WTC11 (cell line): ENCODE data around the gene NELFCD. TPM values are rescaled to one million over a fixed set of nuclear protein-coding genes. Genes with fewer than 3 reads are reported as not detected.

Experiments used
- ATAC-seq: fragments of 200-7000 bp; cut with Tn5 transposase; 2 replicates; pipeline ENCODE4 v1.10.0; 2021; ENCODE audit warnings: mild to moderate bottlenecking, moderate library complexity
- CTCF ChIA-PET: fragments of 300-600 bp; sonication (Branson Sonifier 250); formaldehyde crosslinking; loops from one replicate; lab custom pipeline; 2021; ENCODE audit warnings: antibody characterized with exemption; lab: Charles Lee
- POLR2A ChIA-PET: fragments of 350-600 bp; sonication (Branson Sonifier 250); formaldehyde crosslinking; loops from one replicate; lab custom pipeline; 2021; ENCODE audit warnings: antibody characterized with exemption; lab: Charles Lee
- DNase-seq: peaks from one replicate; pipeline ENCODE4 v3.0.0; 2021; ENCODE audit warnings: low spot score
- H3K27ac Mint-ChIP-seq: 2 replicates; pipeline ENCODE4 v1.8.0; 2021; ENCODE audit warnings: mixed read lengths
- H3K27me3 Mint-ChIP-seq: 2 replicates; pipeline ENCODE4 v1.8.0; 2021; ENCODE audit warnings: low read depth, mild to moderate bottlenecking, moderate library complexity, mixed read lengths
- H3K36me3 Mint-ChIP-seq: 2 replicates; pipeline ENCODE4 v1.8.0; 2021; ENCODE audit warnings: mixed read lengths
- H3K4me1 Mint-ChIP-seq: 2 replicates; pipeline ENCODE4 v1.8.0; 2022; ENCODE audit warnings: mixed read lengths
- H3K4me3 Mint-ChIP-seq: 2 replicates; pipeline ENCODE4 v1.8.0; 2021; ENCODE audit warnings: mild to moderate bottlenecking, moderate library complexity, mixed read lengths
- H3K9me3 Mint-ChIP-seq: 2 replicates; pipeline ENCODE4 v1.8.0; 2021; ENCODE audit warnings: mixed read lengths
- ATF1 ChIP-seq: sonication (generic); formaldehyde crosslinking; IDR thresholded peaks from 2 replicates; pipeline ENCODE4 v1.8.1; 2023; ENCODE audit warnings: mild to moderate bottlenecking, moderate library complexity, missing genetic modification reagents
- ATF2 ChIP-seq: sonication (generic); formaldehyde crosslinking; IDR thresholded peaks from 2 replicates; pipeline ENCODE4 v1.8.1; 2022; ENCODE audit warnings: low read depth, missing genetic modification reagents, borderline replicate concordance
- ATF3 ChIP-seq: sonication (generic); formaldehyde crosslinking; conservative IDR thresholded peaks from 2 replicates; pipeline ENCODE4 v1.8.1; 2022; ENCODE audit warnings: mild to moderate bottlenecking, missing genetic modification reagents
- CBFB ChIP-seq: sonication (generic); formaldehyde crosslinking; IDR thresholded peaks from 2 replicates; pipeline ENCODE4 v1.8.1; 2022; ENCODE audit warnings: mild to moderate bottlenecking, low read depth, missing genetic modification reagents
- CDX4 ChIP-seq: fragments of 250-450 bp; sonication (Bioruptor Pico); IDR thresholded peaks from 2 replicates; pipeline ENCODE4 v1.9.0; 2021; ENCODE audit warnings: moderate library complexity, mild to moderate bottlenecking, inconsistent platforms, borderline replicate concordance
- CREB1 ChIP-seq: sonication (generic); formaldehyde crosslinking; IDR thresholded peaks from 2 replicates; pipeline ENCODE4 v1.8.0; 2023; ENCODE audit warnings: mild to moderate bottlenecking, missing genetic modification reagents
- CREM ChIP-seq: sonication (generic); formaldehyde crosslinking; IDR thresholded peaks from 2 replicates; pipeline ENCODE4 v1.8.1; 2022; ENCODE audit warnings: mild to moderate bottlenecking, missing genetic modification reagents, moderate library complexity
- E2F4 ChIP-seq: sonication (generic); formaldehyde crosslinking; IDR thresholded peaks from 2 replicates; pipeline ENCODE4 v1.8.1; 2022; ENCODE audit warnings: low read depth, mild to moderate bottlenecking, moderate library complexity, missing genetic modification reagents, borderline replicate concordance
- EMX1 ChIP-seq: fragments of 250-450 bp; sonication (Bioruptor Pico); IDR thresholded peaks from 2 replicates; pipeline ENCODE4 v1.8.0; 2021; ENCODE audit warnings: mild to moderate bottlenecking
- ETV6 ChIP-seq: sonication (generic); formaldehyde crosslinking; IDR thresholded peaks from 2 replicates; pipeline ENCODE4 v1.8.1; 2022; ENCODE audit warnings: mild to moderate bottlenecking, missing genetic modification reagents
- FOXJ3 ChIP-seq: sonication (generic); formaldehyde crosslinking; IDR thresholded peaks from 2 replicates; pipeline ENCODE4 v1.9.0; 2021; ENCODE audit warnings: missing genetic modification reagents, mild to moderate bottlenecking, borderline replicate concordance
- GABPB1 ChIP-seq: sonication (generic); formaldehyde crosslinking; IDR thresholded peaks from 2 replicates; pipeline ENCODE4 v1.8.1; 2023; ENCODE audit warnings: mild to moderate bottlenecking, missing genetic modification reagents
- HMGA2 ChIP-seq: fragments of 250-450 bp; sonication (Bioruptor Pico); IDR thresholded peaks from 2 replicates; pipeline ENCODE4 v1.4.0; 2021; ENCODE audit warnings: mild to moderate bottlenecking, moderate library complexity
- JUN ChIP-seq: sonication (generic); formaldehyde crosslinking; IDR thresholded peaks from 2 replicates; pipeline ENCODE4 v1.8.0; 2023; ENCODE audit warnings: mild to moderate bottlenecking, missing genetic modification reagents
- KAT7 ChIP-seq: sonication (generic); formaldehyde crosslinking; IDR thresholded peaks from 2 replicates; pipeline ENCODE4 v1.8.1; 2023; ENCODE audit warnings: missing genetic modification reagents, mild to moderate bottlenecking, borderline replicate concordance
- MLX ChIP-seq: sonication (generic); formaldehyde crosslinking; IDR thresholded peaks from 2 replicates; pipeline ENCODE4 v1.8.1; 2023; ENCODE audit warnings: mild to moderate bottlenecking, missing genetic modification reagents, moderate library complexity
- MYBL2 ChIP-seq: sonication (generic); formaldehyde crosslinking; IDR thresholded peaks from 2 replicates; pipeline ENCODE4 v1.8.1; 2023; ENCODE audit warnings: mild to moderate bottlenecking, moderate library complexity, missing genetic modification reagents
- NFATC4 ChIP-seq: fragments of 250-450 bp; sonication (Bioruptor Pico); IDR thresholded peaks from 2 replicates; pipeline ENCODE4 v1.9.0; 2021; ENCODE audit warnings: mild to moderate bottlenecking
- NR3C1 ChIP-seq: sonication (generic); formaldehyde crosslinking; conservative IDR thresholded peaks from 2 replicates; pipeline ENCODE4 v1.8.1; 2023; ENCODE audit warnings: low read depth, mild to moderate bottlenecking, missing genetic modification reagents
- SMAD4 ChIP-seq: sonication (generic); formaldehyde crosslinking; IDR thresholded peaks from 2 replicates; pipeline ENCODE4 v1.8.0; 2022; ENCODE audit warnings: mild to moderate bottlenecking, missing genetic modification reagents
- STAT6 ChIP-seq: sonication (generic); formaldehyde crosslinking; conservative IDR thresholded peaks from 2 replicates; pipeline ENCODE4 v1.8.1; 2023; ENCODE audit warnings: mild to moderate bottlenecking, low read depth, missing genetic modification reagents, moderate library complexity
- TEAD1 ChIP-seq: sonication (generic); formaldehyde crosslinking; IDR thresholded peaks from 2 replicates; pipeline ENCODE4 v1.8.0; 2022; ENCODE audit warnings: mild to moderate bottlenecking, missing genetic modification reagents
- USF2 ChIP-seq: sonication (generic); formaldehyde crosslinking; IDR thresholded peaks from 2 replicates; pipeline ENCODE4 v1.8.1; 2023; ENCODE audit warnings: mild to moderate bottlenecking, missing genetic modification reagents, moderate library complexity
- ZBTB21 ChIP-seq: sonication (generic); formaldehyde crosslinking; IDR thresholded peaks from 2 replicates; pipeline ENCODE4 v1.8.1; 2023; ENCODE audit warnings: mild to moderate bottlenecking, missing genetic modification reagents, borderline replicate concordance
- ZNF121 ChIP-seq: sonication (generic); formaldehyde crosslinking; IDR thresholded peaks from 2 replicates; pipeline ENCODE4 v1.8.0; 2023; ENCODE audit warnings: missing genetic modification reagents
- total RNA-seq: library from RNA; stranded (reverse); gene quantifications from 3 replicates; pipeline ENCODE4 v1.2.3, GENCODE V29; 2021

NELFCD gene
- total RNA-seq, 1 experiment from 2014 or later: 66.9 TPM

- TF ChIP-seq GABPB1 (CRISPR knock-in tag) (no peak), JUN (CRISPR knock-in tag) (no peak), TEAD1 (CRISPR knock-in tag) (no peak), HMGA2 (CRISPR knock-in tag) (no peak), SMAD4 (CRISPR knock-in tag) (no peak), NFATC4 (CRISPR knock-in tag) (no peak), ATF3 (CRISPR knock-in tag) (no peak), EMX1 (CRISPR knock-in tag) (no peak), ATF1 (CRISPR knock-in tag) (no peak)
- Mint-ChIP-seq H3K27me3 (peaks cover 15% of the 10 kb centered on the region), H3K36me3 (peaks cover 55% of the 10 kb centered on the region), H3K4me3 (no peak overlapping the region), H3K9me3 (no peaks in the 10 kb centered on the region), H3K4me1 (peaks cover 18% of the 10 kb centered on the region), H3K27ac (no peak overlapping the region)
- ATAC-seq (no peak), DNase-seq (no peak)
- ChIA-PET POLR2A (no interaction called here), CTCF (no interaction called here)
Measured at GRCh38 chr20:59035381-59035780, 54.3 kb downstream of the NELFCD start.

GRCh38 chr20:59037386-59037785 lies 56.3 kb downstream of the NELFCD start:
- Mint-ChIP-seq H3K4me3 (no peak overlapping the region), H3K9me3 (no peaks in the 10 kb centered on the region)
- TF ChIP-seq E2F4 (CRISPR knock-in tag) (no peak), KAT7 (CRISPR knock-in tag) (no peak), ZBTB21 (CRISPR knock-in tag) (no peak), CREM (no peak), CREB1 (CRISPR knock-in tag) (no peak), STAT6 (CRISPR knock-in tag) (no peak), FOXJ3 (CRISPR knock-in tag) (no peak), ATF2 (CRISPR knock-in tag) (no peak), ETV6 (no peak), ATF3 (CRISPR knock-in tag) (no peak), ZNF121 (CRISPR knock-in tag) (no peak), NR3C1 (CRISPR knock-in tag) (no peak), CBFB (CRISPR knock-in tag) (no peak), MLX (CRISPR knock-in tag) (no peak), CDX4 (CRISPR knock-in tag) (no peak), USF2 (no peak), MYBL2 (CRISPR knock-in tag) (no peak), NFATC4 (CRISPR knock-in tag) (no peak), HMGA2 (CRISPR knock-in tag) (no peak)

More at GRCh38 chr20:59037386-59037785, 56.3 kb downstream of the NELFCD start:
- CTCF ChIA-PET: no interaction called here
- peaks cover 20% of the 10 kb centered on the region for H3K4me1 Mint-ChIP-seq
- DNase-seq (no peak), ATAC-seq (no peak)
- H3K36me3 Mint-ChIP-seq: peaks cover 51% of the 10 kb centered on the region
- POLR2A ChIA-PET: no interaction called here
- no peak overlapping the region for H3K27ac Mint-ChIP-seq
- H3K27me3 Mint-ChIP-seq: no peaks in the 10 kb centered on the region
